ENCODE results near the gene NEURL1.

Gene NEURL1

DNA sequence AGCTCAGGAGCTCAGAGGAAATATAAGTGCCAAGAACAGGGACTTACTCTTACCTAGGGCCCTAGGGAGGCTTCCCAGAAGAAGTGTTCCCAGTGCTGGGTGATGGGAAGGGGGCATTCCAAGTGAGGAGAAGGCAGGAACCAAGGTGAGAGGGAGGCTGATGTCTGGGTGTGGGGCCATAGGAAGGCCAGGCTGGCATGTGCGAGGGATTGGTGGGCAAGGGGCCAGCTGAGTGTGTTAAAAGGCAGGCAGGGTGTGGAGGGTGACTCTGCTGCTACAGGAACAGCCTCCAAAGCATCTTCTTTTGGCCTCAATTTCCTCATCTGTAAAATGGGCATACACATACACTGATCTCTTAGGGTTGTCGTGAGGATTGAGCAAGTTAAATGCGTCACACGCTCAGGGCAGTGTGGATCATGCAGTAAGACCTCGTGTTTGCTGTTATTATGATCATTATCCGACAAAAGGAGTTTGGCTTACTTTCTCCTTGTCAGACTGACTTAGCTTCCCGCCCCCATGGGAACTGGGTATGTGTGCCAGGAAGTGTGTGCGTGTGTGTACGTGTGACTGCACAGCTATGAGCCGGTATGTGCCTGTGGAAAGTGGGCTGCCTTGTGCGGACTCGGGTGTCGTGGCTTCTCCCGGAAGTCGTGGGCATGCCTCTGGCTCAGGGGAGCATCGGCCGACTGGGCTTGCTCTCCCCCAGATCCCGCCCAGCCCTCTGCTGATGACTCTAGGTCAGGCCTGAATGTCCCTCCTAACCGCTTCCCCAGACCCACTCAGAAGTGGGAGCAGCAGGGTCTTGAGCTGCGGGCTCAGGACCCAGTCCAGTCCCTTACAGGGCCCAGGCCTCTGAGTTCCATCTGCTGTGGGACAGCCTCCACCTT lies 59.6 kb downstream of the NEURL1 start:
- Histone ChIP-seq H3K79me2 (ENCODE audit: insufficient read depth, low read length) (no peaks in the 10 kb centered on the region), H3K27ac (ENCODE audit: low read depth, low read length) (no peak overlapping the region), H3F3A (ENCODE audit: insufficient read depth) (no peaks in the 10 kb centered on the region), H3K9me2 (replicated peaks; ENCODE audit: insufficient read depth, low read length) (no peaks in the 10 kb centered on the region), H3K4me3 (ENCODE audit: insufficient read depth, low read length, poor library complexity, severe bottlenecking) (no peak overlapping the region), H3K9ac (ENCODE audit: low read length) (no peak overlapping the region), H3K4me2 (ENCODE audit: low read depth, low read length, poor library complexity, severe bottlenecking) (no peak overlapping the region), H2AFZ (ENCODE audit: low read depth, low read length, severe bottlenecking) (no peak overlapping the region), H4K20me1 (ENCODE audit: low read depth, low read length) (no peaks in the 10 kb centered on the region), H3K36me3 (ENCODE audit: low read length) (no peaks in the 10 kb centered on the region), H3K27me3 (ENCODE audit: low read length) (no peaks in the 10 kb centered on the region), H3K9me3 (ENCODE audit: insufficient read depth, low read length) (no peaks in the 10 kb centered on the region)
- TF ChIP-seq EZH2phosphoT487 (conservative IDR thresholded peaks at IDR 0.05; ENCODE audit: low read length), result no peak
- TF ChIP-seq, protein P1, sequence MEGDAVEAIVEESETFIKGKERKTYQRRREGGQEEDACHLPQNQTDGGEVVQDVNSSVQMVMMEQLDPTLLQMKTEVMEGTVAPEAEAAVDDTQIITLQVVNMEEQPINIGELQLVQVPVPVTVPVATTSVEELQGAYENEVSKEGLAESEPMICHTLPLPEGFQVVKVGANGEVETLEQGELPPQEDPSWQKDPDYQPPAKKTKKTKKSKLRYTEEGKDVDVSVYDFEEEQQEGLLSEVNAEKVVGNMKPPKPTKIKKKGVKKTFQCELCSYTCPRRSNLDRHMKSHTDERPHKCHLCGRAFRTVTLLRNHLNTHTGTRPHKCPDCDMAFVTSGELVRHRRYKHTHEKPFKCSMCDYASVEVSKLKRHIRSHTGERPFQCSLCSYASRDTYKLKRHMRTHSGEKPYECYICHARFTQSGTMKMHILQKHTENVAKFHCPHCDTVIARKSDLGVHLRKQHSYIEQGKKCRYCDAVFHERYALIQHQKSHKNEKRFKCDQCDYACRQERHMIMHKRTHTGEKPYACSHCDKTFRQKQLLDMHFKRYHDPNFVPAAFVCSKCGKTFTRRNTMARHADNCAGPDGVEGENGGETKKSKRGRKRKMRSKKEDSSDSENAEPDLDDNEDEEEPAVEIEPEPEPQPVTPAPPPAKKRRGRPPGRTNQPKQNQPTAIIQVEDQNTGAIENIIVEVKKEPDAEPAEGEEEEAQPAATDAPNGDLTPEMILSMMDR (IDR thresholded peaks at IDR 0.05; ENCODE audit: insufficient read depth, low read length, poor library complexity, severe bottlenecking), result no peak

DNA sequence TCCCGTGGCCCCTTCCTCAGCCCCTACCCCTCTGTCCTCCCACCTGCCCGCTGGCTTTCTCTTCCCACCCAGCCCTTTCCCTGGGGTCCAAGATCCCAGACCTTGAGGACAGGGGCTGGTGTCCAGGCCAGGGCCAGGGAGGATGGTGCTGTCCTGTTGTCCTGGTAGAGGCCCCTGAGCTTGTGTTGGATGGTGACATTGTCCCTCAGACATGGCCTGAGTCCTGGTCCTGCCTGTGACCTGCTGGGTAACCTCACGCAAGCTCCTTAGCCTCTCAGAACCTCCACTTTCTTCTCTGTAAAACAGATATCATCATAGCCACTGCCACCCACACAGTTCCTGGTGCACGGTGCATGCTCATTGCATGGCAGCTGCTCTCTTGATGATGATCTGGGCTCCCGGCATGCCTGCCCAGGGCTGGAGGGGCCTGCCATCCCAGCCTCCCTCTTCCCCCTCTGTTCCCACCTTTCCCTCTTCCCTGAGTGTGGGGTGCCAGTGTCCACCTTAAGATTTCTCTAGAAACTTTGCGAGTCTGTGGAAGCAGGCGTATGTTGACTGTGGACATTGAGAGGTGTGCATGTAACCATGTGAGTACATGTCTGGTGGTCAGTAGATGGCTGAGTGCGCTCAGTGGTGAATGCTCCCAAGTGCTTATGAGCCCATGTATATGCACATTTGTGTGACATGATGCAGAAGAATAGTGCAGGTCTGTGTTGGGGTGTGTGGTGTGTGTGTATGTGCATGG lies 60.4 kb downstream of the NEURL1 start:
- H3K27ac ChIP-seq (ENCODE audit: low read depth, low read length), result no peak overlapping the region
- TF ChIP-seq, protein P1 (IDR thresholded peaks at IDR 0.05; ENCODE audit: insufficient read depth, low read length, poor library complexity, severe bottlenecking), result no peak
- TF ChIP-seq EZH2phosphoT487 (conservative IDR thresholded peaks at IDR 0.05; ENCODE audit: low read length), result no peak
- no peaks in the 10 kb centered on the region for H3K27me3 ChIP-seq (ENCODE audit: low read length)
- H4K20me1 ChIP-seq (ENCODE audit: low read depth, low read length), result no peaks in the 10 kb centered on the region
- no peaks in the 10 kb centered on the region for H3K9me3 ChIP-seq (ENCODE audit: insufficient read depth, low read length)
- H3K9me2 ChIP-seq (replicated peaks; ENCODE audit: insufficient read depth, low read length), result no peaks in the 10 kb centered on the region
- H3F3A ChIP-seq (ENCODE audit: insufficient read depth), result no peaks in the 10 kb centered on the region
- H3K79me2 ChIP-seq (ENCODE audit: insufficient read depth, low read length), result no peaks in the 10 kb centered on the region
- no peaks in the 10 kb centered on the region for H3K36me3 ChIP-seq (ENCODE audit: low read length)
- no peak overlapping the region for H2AFZ ChIP-seq (ENCODE audit: low read depth, low read length, severe bottlenecking)
- no peak overlapping the region for H3K9ac ChIP-seq (ENCODE audit: low read length)
- H3K4me2 ChIP-seq (ENCODE audit: low read depth, low read length, poor library complexity, severe bottlenecking), result no peak overlapping the region
- H3K4me3 ChIP-seq (ENCODE audit: insufficient read depth, low read length, poor library complexity, severe bottlenecking), result no peak overlapping the region

DNA sequence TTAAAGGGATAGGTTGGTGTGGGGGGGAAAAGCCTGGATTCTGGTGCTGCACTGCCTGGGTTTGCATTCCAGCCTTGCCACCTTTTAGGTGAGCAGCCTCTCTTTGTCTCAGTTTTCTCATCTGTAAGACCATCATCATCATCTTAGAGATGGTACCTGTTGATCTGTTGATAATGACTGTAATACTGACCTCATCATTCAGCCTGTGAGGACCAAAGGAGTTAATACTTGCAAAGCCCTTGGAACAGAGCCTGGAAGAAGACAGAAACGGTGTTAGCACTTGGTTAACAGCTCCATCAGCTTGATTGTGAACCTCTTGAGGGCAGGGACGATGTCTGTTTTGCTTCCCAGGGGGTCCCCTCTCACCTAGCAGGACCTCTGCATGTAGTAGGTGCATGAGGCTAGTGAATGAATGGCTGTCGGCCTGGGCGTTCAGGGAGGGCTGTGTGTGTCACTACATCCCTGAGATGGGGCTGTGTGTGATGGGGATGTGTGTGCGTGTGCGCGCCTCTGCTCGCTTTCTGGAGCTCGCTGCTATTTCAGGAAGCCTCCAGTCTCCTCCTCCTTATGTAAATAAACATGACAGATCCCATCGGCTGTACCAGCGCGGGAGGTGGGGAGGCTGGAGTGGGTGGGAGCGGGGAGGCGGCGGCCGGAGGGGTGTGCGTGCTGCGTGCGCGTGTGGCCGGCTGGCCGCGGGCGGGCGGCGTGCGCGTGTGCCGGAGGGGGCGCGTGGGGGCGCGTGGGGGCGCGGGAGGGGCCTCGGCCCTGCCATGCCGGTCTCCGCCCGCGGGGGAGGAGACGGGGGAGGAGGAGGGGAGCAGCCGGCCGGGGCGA lies 61.2 kb downstream of the NEURL1 start:
- H3K9ac ChIP-seq (ENCODE audit: low read length), result no peak overlapping the region
- no peaks in the 10 kb centered on the region for H3K9me3 ChIP-seq (ENCODE audit: insufficient read depth, low read length)
- H4K20me1 ChIP-seq (ENCODE audit: low read depth, low read length), result no peaks in the 10 kb centered on the region
- no peak overlapping the region for H3K4me3 ChIP-seq (ENCODE audit: insufficient read depth, low read length, poor library complexity, severe bottlenecking)
- no peaks in the 10 kb centered on the region for H3K27me3 ChIP-seq (ENCODE audit: low read length)
- TF ChIP-seq EZH2phosphoT487 (conservative IDR thresholded peaks at IDR 0.05; ENCODE audit: low read length), result no peak
- TF ChIP-seq, protein P1 (IDR thresholded peaks at IDR 0.05; ENCODE audit: insufficient read depth, low read length, poor library complexity, severe bottlenecking), result no peak
- no peaks in the 10 kb centered on the region for H3K36me3 ChIP-seq (ENCODE audit: low read length)
- H3K9me2 ChIP-seq (replicated peaks; ENCODE audit: insufficient read depth, low read length), result no peaks in the 10 kb centered on the region
- no peak overlapping the region for H3K27ac ChIP-seq (ENCODE audit: low read depth, low read length)
- H2AFZ ChIP-seq (ENCODE audit: low read depth, low read length, severe bottlenecking), result no peak overlapping the region
- no peaks in the 10 kb centered on the region for H3F3A ChIP-seq (ENCODE audit: insufficient read depth)
- H3K4me2 ChIP-seq (ENCODE audit: low read depth, low read length, poor library complexity, severe bottlenecking), result no peak overlapping the region
- no peaks in the 10 kb centered on the region for H3K79me2 ChIP-seq (ENCODE audit: insufficient read depth, low read length)
